DOHH2 (cell line): Measurements from ENCODE around the gene SLK.

Source experiments
- H3F3A ChIP-seq: fragments of 200-600 bp; sonication (generic), shearing (Covaris generic); 2 replicates; pipeline ENCODE4 v1.6.0; 2016; ENCODE audit warnings: antibody characterized with exemption, mild to moderate bottlenecking; ENCODE audit not compliant: control insufficient read depth, insufficient read depth
- H3K27ac ChIP-seq: fragments of 200-600 bp; sonication (generic); 2 replicates; pipeline ENCODE4 v1.5.1; 2014; ENCODE audit warnings: low read depth, mild to moderate bottlenecking, low read length, moderate library complexity
- H3K27me3 ChIP-seq: fragments of 200-600 bp; sonication (generic); 2 replicates; pipeline ENCODE4 v1.6.1; 2014; ENCODE audit warnings: mild to moderate bottlenecking, low read length, mixed read lengths; ENCODE audit not compliant: control insufficient read depth
- H3K36me3 ChIP-seq: fragments of 200-600 bp; sonication (generic); 2 replicates; pipeline ENCODE4 v1.6.1; 2014; ENCODE audit warnings: mild to moderate bottlenecking, low read length, moderate library complexity, mixed read lengths; ENCODE audit not compliant: control insufficient read depth
- H3K4me1 ChIP-seq: fragments of 200-600 bp; sonication (generic); 2 replicates; pipeline ENCODE4 v1.6.1; 2014; ENCODE audit warnings: mild to moderate bottlenecking, low read length, mixed read lengths; ENCODE audit not compliant: control insufficient read depth
- H3K4me2 ChIP-seq: fragments of 200-600 bp; sonication (generic); 2 replicates; pipeline ENCODE4 v1.6.0; 2014; ENCODE audit warnings: mild to moderate bottlenecking, low read length, moderate library complexity
- H3K4me3 ChIP-seq: fragments of 200-600 bp; sonication (generic); 2 replicates; pipeline ENCODE4 v1.5.1; 2014; ENCODE audit warnings: mild to moderate bottlenecking, low read length, mixed read lengths
- H3K79me2 ChIP-seq: fragments of 200-600 bp; sonication (generic); 2 replicates; pipeline ENCODE4 v1.6.1; 2014; ENCODE audit warnings: mild to moderate bottlenecking, low read length, mixed read lengths; ENCODE audit not compliant: control insufficient read depth
- H3K9me2 ChIP-seq: fragments of 200-600 bp; sonication (generic); replicated peaks from 2 replicates; pipeline ENCODE4 v1.6.1; 2014; ENCODE audit warnings: mild to moderate bottlenecking, low read length, mixed read lengths; ENCODE audit not compliant: control insufficient read depth
- H3K9me3 ChIP-seq: fragments of 200-600 bp; sonication (generic); 2 replicates; pipeline ENCODE4 v1.6.1; 2014; ENCODE audit warnings: antibody characterized with exemption, low read length, mixed read lengths; ENCODE audit not compliant: control insufficient read depth, insufficient read depth
- H4K20me1 ChIP-seq: fragments of 200-600 bp; sonication (generic); 2 replicates; pipeline ENCODE4 v1.6.0; 2014; ENCODE audit warnings: low read depth, mild to moderate bottlenecking, antibody characterized with exemption, low read length, moderate library complexity; ENCODE audit not compliant: control insufficient read depth, insufficient read depth
- EZH2phosphoT487 ChIP-seq: fragments of 200-600 bp; sonication (generic); IDR thresholded peaks from 2 replicates; pipeline ENCODE4 v1.6.1; 2017; ENCODE audit warnings: borderline replicate concordance, mild to moderate bottlenecking, antibody characterized with exemption, low read length, moderate library complexity, mixed read lengths
- TF ChIP-seq, protein P1 (sequence below): fragments of 200-600 bp; sonication (generic); IDR thresholded peaks from one replicate; pipeline ENCODE4 v1.5.1; 2014; ENCODE audit warnings: antibody characterized with exemption, mild to moderate bottlenecking, low read depth, low read length; ENCODE audit not compliant: poor library complexity, severe bottlenecking

The SLK gene

DNA sequence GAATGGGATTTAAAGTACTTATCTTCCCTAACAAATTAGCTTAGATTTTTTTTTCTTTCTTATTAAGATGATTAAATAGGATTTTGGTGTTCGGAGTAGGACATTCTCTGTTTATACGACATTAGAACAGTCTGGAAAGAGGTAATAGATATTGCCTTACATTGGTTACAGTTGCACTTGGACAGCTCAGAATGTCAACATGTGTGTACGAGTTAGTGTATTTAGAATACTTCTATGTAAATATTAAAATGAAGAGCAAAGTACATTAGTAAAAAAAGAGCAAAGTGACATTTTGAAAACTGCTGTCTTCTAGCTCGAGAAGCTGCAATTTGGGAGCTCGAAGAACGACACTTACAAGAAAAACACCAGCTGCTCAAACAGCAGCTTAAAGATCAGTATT is 51.5 kb downstream of the SLK start:
- H3K9me2 ChIP-seq: no peaks in the 10 kb centered on the region
- peaks cover 47% of the 10 kb centered on the region for H3K36me3 ChIP-seq
- no peaks in the 10 kb centered on the region for H3K27me3 ChIP-seq
- no peak for TF ChIP-seq EZH2phosphoT487
- TF ChIP-seq, protein P1, sequence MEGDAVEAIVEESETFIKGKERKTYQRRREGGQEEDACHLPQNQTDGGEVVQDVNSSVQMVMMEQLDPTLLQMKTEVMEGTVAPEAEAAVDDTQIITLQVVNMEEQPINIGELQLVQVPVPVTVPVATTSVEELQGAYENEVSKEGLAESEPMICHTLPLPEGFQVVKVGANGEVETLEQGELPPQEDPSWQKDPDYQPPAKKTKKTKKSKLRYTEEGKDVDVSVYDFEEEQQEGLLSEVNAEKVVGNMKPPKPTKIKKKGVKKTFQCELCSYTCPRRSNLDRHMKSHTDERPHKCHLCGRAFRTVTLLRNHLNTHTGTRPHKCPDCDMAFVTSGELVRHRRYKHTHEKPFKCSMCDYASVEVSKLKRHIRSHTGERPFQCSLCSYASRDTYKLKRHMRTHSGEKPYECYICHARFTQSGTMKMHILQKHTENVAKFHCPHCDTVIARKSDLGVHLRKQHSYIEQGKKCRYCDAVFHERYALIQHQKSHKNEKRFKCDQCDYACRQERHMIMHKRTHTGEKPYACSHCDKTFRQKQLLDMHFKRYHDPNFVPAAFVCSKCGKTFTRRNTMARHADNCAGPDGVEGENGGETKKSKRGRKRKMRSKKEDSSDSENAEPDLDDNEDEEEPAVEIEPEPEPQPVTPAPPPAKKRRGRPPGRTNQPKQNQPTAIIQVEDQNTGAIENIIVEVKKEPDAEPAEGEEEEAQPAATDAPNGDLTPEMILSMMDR: no peak
- no peaks in the 10 kb centered on the region for H3K79me2 ChIP-seq
- H3K4me2 ChIP-seq: no peak overlapping the region
- H3K9me3 ChIP-seq: no peaks in the 10 kb centered on the region
- H3K27ac ChIP-seq: no peak overlapping the region
- no peaks in the 10 kb centered on the region for H4K20me1 ChIP-seq
- H3K4me1 ChIP-seq: no peaks in the 10 kb centered on the region
- no peaks in the 10 kb centered on the region for H3F3A ChIP-seq
- no peak overlapping the region for H3K4me3 ChIP-seq

DNA sequence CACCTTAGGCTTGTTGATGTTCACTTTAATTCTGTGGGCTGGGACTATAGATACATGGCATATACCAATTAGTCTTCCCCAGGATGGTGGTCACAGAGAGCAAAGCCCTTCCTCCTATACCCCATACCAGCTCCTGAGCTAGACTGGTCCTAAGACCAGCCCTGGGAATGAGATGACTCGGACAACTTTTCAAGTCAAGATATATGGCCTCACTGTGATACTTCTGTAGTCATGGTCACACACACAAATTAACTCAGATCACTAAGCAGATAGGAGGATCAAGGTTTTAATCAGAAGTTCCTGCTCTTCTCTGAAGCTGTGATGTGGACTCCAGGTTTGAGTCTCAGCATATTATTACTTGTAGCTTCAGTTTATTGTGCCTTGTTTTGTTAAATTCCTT is 53.1 kb downstream of the SLK start:
- peaks cover 60% of the 10 kb centered on the region for H3K36me3 ChIP-seq
- H3K9me3 ChIP-seq: no peaks in the 10 kb centered on the region
- H3K9me2 ChIP-seq: no peaks in the 10 kb centered on the region
- no peaks in the 10 kb centered on the region for H4K20me1 ChIP-seq
- H3K79me2 ChIP-seq: no peaks in the 10 kb centered on the region
- no peaks in the 10 kb centered on the region for H3F3A ChIP-seq
- no peak overlapping the region for H3K27ac ChIP-seq
- H3K4me2 ChIP-seq: no peak overlapping the region
- no peak overlapping the region for H3K4me3 ChIP-seq
- no peaks in the 10 kb centered on the region for H3K4me1 ChIP-seq
- TF ChIP-seq, protein P1: no peak
- no peak for TF ChIP-seq EZH2phosphoT487
- no peaks in the 10 kb centered on the region for H3K27me3 ChIP-seq

DNA sequence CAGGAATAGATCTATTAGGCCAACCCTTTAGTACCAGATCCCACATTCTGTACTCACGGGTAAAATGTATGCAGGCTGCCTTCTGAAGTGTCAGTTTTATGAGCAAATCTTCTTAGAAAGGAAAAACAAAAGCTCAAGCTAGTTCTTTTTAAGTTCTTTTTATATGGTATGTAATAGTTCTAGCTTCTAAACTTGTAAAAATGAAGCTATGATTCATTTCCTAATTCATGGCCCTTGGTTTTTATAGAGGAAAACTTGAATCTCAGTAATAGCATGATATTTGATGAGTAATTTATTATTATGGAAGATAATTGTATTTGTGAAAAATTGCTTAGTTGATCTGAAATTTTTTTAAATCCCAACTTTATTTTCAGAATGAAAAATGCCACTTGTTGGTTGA is 54.3 kb downstream of the SLK start:
- no peaks in the 10 kb centered on the region for H3F3A ChIP-seq
- no peak overlapping the region for H3K27ac ChIP-seq
- peaks cover 68% of the 10 kb centered on the region for H3K36me3 ChIP-seq
- no peak overlapping the region for H3K4me2 ChIP-seq
- no peak for TF ChIP-seq EZH2phosphoT487
- TF ChIP-seq, protein P1: no peak
- H3K9me3 ChIP-seq: no peaks in the 10 kb centered on the region
- no peaks in the 10 kb centered on the region for H4K20me1 ChIP-seq
- no peaks in the 10 kb centered on the region for H3K9me2 ChIP-seq
- H3K27me3 ChIP-seq: no peaks in the 10 kb centered on the region
- H3K4me1 ChIP-seq: no peaks in the 10 kb centered on the region
- no peaks in the 10 kb centered on the region for H3K79me2 ChIP-seq
- H3K4me3 ChIP-seq: no peak overlapping the region

DNA sequence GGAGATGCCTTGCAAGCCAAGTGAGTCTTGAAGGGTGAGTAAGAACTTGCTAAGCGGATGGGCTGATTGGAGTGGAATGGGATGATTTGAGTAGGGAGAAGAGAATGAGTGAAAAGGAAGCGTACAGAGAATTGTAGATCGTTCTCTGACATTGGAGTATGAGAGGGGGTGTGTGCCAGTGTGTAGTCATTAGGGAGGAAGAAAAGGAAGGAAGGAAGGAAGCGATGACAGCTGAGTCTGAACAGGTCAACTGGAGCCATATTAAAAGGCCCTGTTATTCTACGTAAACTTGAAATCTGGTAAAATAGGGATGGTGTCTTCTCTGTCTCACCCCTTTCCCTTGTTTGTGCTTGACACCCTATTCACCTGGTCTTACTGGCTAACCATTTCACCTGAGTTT is 55.1 kb downstream of the SLK start:
- H3K9me3 ChIP-seq: no peaks in the 10 kb centered on the region
- peaks cover 72% of the 10 kb centered on the region for H3K36me3 ChIP-seq
- no peaks in the 10 kb centered on the region for H3K4me1 ChIP-seq
- H3K9me2 ChIP-seq: no peaks in the 10 kb centered on the region
- no peak overlapping the region for H3K4me3 ChIP-seq
- no peaks in the 10 kb centered on the region for H4K20me1 ChIP-seq
- no peaks in the 10 kb centered on the region for H3K79me2 ChIP-seq
- H3K27ac ChIP-seq: no peak overlapping the region
- H3K4me2 ChIP-seq: no peak overlapping the region
- H3F3A ChIP-seq: no peaks in the 10 kb centered on the region
- TF ChIP-seq, protein P1: no peak
- TF ChIP-seq EZH2phosphoT487: no peak
- H3K27me3 ChIP-seq: no peaks in the 10 kb centered on the region
